Ishikawa (cell line): ENCODE results near the gene TXN.

ENCODE experiments used
- CEBPB ChIP-seq: IDR thresholded peaks from 2 replicates; pipeline ENCODE4 v1.6.1; 2012
- CREB1 ChIP-seq: IDR thresholded peaks from 2 replicates; pipeline ENCODE4 v1.6.1; 2012; ENCODE audit warnings: low read depth
- EGR1 ChIP-seq: IDR thresholded peaks from 2 replicates; pipeline ENCODE4 v1.6.1; 2012
- EP300 ChIP-seq: IDR thresholded peaks from 2 replicates; pipeline ENCODE4 v1.6.1; 2012; ENCODE audit warnings: borderline replicate concordance
- FOXM1 ChIP-seq: IDR thresholded peaks from 2 replicates; pipeline ENCODE4 v1.6.1; 2012; ENCODE audit warnings: low read depth, borderline replicate concordance
- MAX ChIP-seq: IDR thresholded peaks from 2 replicates; pipeline ENCODE4 v1.6.1; 2012
- NFIC ChIP-seq: IDR thresholded peaks from 2 replicates; pipeline ENCODE4 v1.6.1; 2012
- RAD21 ChIP-seq: IDR thresholded peaks from 2 replicates; pipeline ENCODE4 v1.6.1; 2012; ENCODE audit warnings: low read depth
- REST ChIP-seq: IDR thresholded peaks from 2 replicates; pipeline ENCODE4 v1.6.1; 2012; ENCODE audit warnings: low read depth, mild to moderate bottlenecking
- TAF1 ChIP-seq: IDR thresholded peaks from 2 replicates; pipeline ENCODE4 v1.6.1; 2012; ENCODE audit warnings: low read depth, mild to moderate bottlenecking
- TCF12 ChIP-seq: IDR thresholded peaks from 2 replicates; pipeline ENCODE4 v1.6.1; 2012; ENCODE audit warnings: low read depth
- TEAD4 ChIP-seq: IDR thresholded peaks from 2 replicates; pipeline ENCODE4 v1.6.1; 2012
- USF1 ChIP-seq: IDR thresholded peaks from 2 replicates; pipeline ENCODE4 v1.6.1; 2012
- YY1 ChIP-seq: IDR thresholded peaks from 2 replicates; pipeline ENCODE4 v1.6.1; 2012; ENCODE audit warnings: low read depth
- ZBTB7A ChIP-seq: IDR thresholded peaks from 2 replicates; pipeline ENCODE4 v1.6.1; 2012; ENCODE audit warnings: low read depth

The TXN gene

DNA sequence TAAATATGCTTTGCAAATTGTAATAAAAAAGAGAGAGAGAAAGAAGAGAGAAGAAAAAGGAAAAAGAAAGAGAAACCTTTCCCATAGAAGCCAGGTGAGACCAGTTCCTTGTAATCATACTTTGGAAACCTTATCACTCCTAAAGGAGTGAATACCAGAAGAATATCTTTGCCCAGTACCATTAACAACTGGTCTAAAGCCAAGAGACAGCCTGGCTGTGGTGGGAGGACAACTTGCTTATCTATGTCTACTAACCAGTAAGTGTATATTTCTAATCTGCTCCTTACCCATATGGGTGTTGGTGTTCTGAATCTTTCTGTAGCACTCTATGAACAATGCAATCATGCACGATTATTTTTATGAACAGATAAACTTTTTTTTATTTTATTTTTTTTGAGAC lies 10.5 kb upstream of the TXN start:
- TF ChIP-seq FOXM1 (no peak), CEBPB (no peak), EP300 (no peak), TCF12 (no peak), RAD21 (no peak), CREB1 (no peak), USF1 (no peak), YY1 (no peak), NFIC (no peak), TEAD4 (no peak), TAF1 (no peak), MAX (no peak), ZBTB7A (no peak), EGR1 (no peak), REST (no peak)

DNA sequence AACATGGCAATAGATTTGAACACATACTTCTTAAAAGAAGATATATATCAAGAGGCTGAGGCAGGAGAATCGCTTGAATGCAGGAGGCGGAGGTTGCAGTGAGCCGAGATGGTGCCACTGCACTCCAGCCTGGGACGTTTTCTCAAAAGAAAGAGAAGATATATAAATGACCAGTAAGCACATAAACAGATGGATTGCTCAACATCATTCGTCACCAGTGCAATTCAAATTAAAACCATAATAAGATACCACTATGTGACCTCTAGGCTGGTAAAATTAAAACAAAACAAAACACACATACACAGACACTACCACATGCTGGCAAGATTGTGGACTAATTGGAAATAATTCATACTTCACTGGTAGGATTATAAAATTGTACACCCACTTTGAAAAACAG lies 5.3 kb upstream of the TXN start:
- no peak for TF ChIP-seq TCF12
- TF ChIP-seq ZBTB7A, result no peak
- TF ChIP-seq CREB1, result no peak

DNA sequence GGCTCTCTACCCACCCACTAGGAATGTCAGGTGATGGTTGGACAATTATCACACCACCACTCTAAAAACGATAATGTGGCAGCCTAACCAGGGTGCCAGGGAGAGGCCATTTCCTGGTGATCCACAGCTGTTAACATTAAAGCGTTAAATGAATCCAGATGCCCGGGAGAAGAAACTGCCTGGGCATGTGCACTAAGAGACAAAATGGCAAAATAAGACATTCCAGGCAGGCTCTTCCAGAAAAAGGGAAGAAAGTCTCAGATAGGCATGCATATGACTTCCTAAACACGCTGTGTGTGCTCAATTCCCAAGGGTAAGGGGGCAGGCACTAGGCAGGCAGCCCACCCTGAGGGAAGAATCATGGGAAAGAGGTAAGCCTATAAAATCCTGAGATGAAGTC lies 4.6 kb upstream of the TXN start:
- no peak for TF ChIP-seq RAD21
- no peak for TF ChIP-seq ZBTB7A
- TF ChIP-seq EGR1, result no peak
- TF ChIP-seq FOXM1, result no peak
- TF ChIP-seq NFIC, result no peak
- no peak for TF ChIP-seq USF1
- no peak for TF ChIP-seq TEAD4

- TF ChIP-seq EP300, result no peak
- no peak for TF ChIP-seq TEAD4
- no peak for TF ChIP-seq TAF1
- no peak for TF ChIP-seq YY1
- TF ChIP-seq USF1, result no peak
- no peak for TF ChIP-seq MAX
- no peak for TF ChIP-seq EGR1
Measured at GRCh38 chr9:110259566-110259965, 3.3 kb upstream of the TXN start.

DNA sequence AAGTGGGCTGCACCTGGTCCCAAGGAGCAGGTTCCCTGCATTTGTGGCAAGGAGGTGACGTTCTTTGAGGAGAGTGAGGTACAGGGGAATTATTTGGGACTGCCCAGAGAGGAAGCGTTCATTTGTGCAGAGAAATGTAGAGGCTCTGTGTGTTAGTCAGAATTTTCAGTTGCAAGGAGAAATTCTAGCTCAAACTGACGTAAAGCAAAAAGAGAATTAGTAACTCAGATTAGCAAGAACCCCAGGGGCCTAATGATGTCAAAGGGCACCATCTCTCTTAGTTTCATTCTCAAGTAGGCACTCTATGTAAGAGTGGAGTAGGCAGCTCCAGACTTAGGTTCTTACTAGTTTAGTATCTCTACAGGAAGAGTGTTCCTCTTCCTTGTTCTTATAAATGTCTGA lies 2.4 kb upstream of the TXN start:
- no peak for TF ChIP-seq MAX
- TF ChIP-seq NFIC, result no peak
- TF ChIP-seq EGR1, result no peak
- no peak for TF ChIP-seq REST
- no peak for TF ChIP-seq TCF12
- TF ChIP-seq TEAD4, result no peak
- TF ChIP-seq EP300, result no peak
- TF ChIP-seq TAF1, result no peak
- TF ChIP-seq ZBTB7A, result no peak
- TF ChIP-seq USF1, result no peak
- no peak for TF ChIP-seq CEBPB
- no peak for TF ChIP-seq FOXM1
- no peak for TF ChIP-seq CREB1
- TF ChIP-seq RAD21, result no peak
- TF ChIP-seq YY1, result no peak

DNA sequence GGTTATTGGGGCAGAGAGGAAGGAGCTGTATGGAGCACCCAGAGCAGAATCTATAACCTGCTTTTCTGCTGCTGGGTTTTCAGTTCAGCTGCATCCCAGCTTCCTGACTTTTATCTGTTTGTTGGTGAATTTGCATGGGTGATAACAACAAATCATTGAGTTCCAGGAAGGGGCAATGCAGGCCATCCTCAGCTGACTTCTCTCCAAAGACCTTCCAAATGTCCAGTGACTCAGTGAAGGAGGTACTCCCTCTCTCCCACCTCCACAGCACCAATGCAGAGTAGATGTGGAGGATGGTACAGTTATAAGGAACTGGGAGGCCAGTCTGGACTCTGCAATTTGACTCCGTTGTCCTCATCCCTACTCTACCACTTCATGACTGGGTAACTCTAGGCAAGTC lies 1.6 kb upstream of the TXN start:
- TF ChIP-seq USF1 (no peak), CREB1 (no peak), YY1 (no peak), TCF12 (no peak), ZBTB7A (no peak), FOXM1 (no peak), MAX (no peak), EGR1 (no peak)
